DND-41 (cell line): ENCODE results near the gene SCAPER.

Experiments used
- EZH2 ChIP-seq: IDR thresholded peaks from 3 replicates; pipeline ENCODE4 v1.6.1; 2012; ENCODE audit warnings: borderline replicate concordance, low read depth, mild to moderate bottlenecking, moderate library complexity, low read length, inconsistent platforms; ENCODE audit not compliant: severe bottlenecking
- TF ChIP-seq, protein P1 (sequence below): IDR thresholded peaks from 2 replicates; pipeline ENCODE4 v1.5.1; 2012; ENCODE audit warnings: borderline replicate concordance, low read length, moderate library complexity, mild to moderate bottlenecking; ENCODE audit not compliant: poor library complexity, severe bottlenecking; ENCODE audit errors: extremely low read depth

DNA sequence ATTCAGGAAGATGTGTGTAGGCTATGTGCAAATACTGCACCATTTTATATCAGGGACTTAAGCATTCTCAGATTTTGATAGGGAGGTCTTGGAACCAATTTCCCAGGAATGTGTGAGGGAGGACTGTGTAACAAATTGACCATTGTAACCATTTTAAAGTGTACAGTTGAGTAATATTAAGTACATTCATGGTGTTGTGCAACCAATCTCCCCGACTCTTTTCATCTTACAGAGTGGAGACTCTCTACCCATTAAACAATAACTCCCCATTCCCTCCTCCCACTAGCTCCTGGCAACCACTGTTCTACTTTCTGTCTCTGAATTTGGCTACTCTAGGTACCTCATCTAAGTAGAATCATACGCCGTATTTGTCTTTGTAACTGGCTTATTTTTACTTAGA lies 31.5 kb upstream of the SCAPER start:
- TF ChIP-seq, protein P1, sequence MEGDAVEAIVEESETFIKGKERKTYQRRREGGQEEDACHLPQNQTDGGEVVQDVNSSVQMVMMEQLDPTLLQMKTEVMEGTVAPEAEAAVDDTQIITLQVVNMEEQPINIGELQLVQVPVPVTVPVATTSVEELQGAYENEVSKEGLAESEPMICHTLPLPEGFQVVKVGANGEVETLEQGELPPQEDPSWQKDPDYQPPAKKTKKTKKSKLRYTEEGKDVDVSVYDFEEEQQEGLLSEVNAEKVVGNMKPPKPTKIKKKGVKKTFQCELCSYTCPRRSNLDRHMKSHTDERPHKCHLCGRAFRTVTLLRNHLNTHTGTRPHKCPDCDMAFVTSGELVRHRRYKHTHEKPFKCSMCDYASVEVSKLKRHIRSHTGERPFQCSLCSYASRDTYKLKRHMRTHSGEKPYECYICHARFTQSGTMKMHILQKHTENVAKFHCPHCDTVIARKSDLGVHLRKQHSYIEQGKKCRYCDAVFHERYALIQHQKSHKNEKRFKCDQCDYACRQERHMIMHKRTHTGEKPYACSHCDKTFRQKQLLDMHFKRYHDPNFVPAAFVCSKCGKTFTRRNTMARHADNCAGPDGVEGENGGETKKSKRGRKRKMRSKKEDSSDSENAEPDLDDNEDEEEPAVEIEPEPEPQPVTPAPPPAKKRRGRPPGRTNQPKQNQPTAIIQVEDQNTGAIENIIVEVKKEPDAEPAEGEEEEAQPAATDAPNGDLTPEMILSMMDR: no peak
- no peak for TF ChIP-seq EZH2
